Stomach (tissue), 4 donors: ENCODE data around the gene PPP2R3A.

Source experiments
- EP300 ChIP-seq: sonication (generic); formaldehyde crosslinking; IDR thresholded peaks from one replicate; pipeline ENCODE4 v1.6.1; 2017; ENCODE audit warnings: antibody characterized with exemption
- POLR2A ChIP-seq, 4 donors: fragments of 450-650 bp; IDR thresholded peaks; one replicate each; pipeline ENCODE4 v1.6.1; 2016; ENCODE audit warnings: antibody characterized with exemption in 4 of 4, control low read depth in 2 of 4, mild to moderate bottlenecking in 1 of 4, moderate library complexity in 1 of 4
- POLR2AphosphoS5 ChIP-seq, 3 donors: sonication (generic); formaldehyde crosslinking; IDR thresholded peaks; one replicate each; pipeline ENCODE4 v1.6.1; 2016; ENCODE audit warnings: antibody characterized with exemption in 3 of 3

GRCh38 chr3:136122006-136122405 is 156.5 kb downstream of the PPP2R3A start:
- no peak for TF ChIP-seq EP300
- no peak for TF ChIP-seq POLR2AphosphoS5 (IDR thresholded peaks at IDR 0.05)
- TF ChIP-seq POLR2A (IDR thresholded peaks at IDR 0.05): no peak
